Lower lobe of right lung (tissue), 2 donors: Measurements from ENCODE around the gene TMCC2. TPM values are rescaled to one million over a fixed set of nuclear protein-coding genes. Genes with fewer than 3 reads are reported as not detected.
A peak's percentile ranks its signal among the peaks of the same experiment; 100 is the strongest.

Source experiments
- ATAC-seq, 2 donors: fragments of 200-7000 bp; cut with Tn5 transposase; one replicate each; pipeline ENCODE4 v1.9.1; 2020 to 2022; ENCODE audit warnings: mild to moderate bottlenecking in 2 of 2, moderate library complexity in 2 of 2
- DNase-seq: peaks from one replicate; pipeline ENCODE4 v3.0.0-alpha.2; 2020
- H3K27ac ChIP-seq: fragments of 200-600 bp; one replicate; pipeline ENCODE4 v1.8.0; 2022
- H3K27me3 ChIP-seq: fragments of 200-600 bp; one replicate; pipeline ENCODE4 v1.8.0; 2022; ENCODE audit warnings: low read depth
- H3K36me3 ChIP-seq: fragments of 200-600 bp; one replicate; pipeline ENCODE4 v1.8.0; 2022; ENCODE audit warnings: mild to moderate bottlenecking
- H3K4me1 ChIP-seq: fragments of 200-600 bp; one replicate; pipeline ENCODE4 v1.8.0; 2022
- H3K4me3 ChIP-seq: fragments of 200-600 bp; one replicate; pipeline ENCODE4 v1.8.0; 2022; ENCODE audit warnings: mild to moderate bottlenecking
- H3K9me3 ChIP-seq: fragments of 200-600 bp; one replicate; pipeline ENCODE4 v1.8.0; 2022
- CTCF ChIP-seq: fragments of 200-600 bp; IDR thresholded peaks from one replicate; pipeline ENCODE4 v1.8.0; 2022; ENCODE audit warnings: antibody characterized with exemption, mild to moderate bottlenecking
- intact Hi-C: fragments of 100-400 bp; cut with DNase I; formaldehyde crosslinking; loops from one replicate; pipeline ENCODE4 v1.11.0; 2022
- total RNA-seq: library from RNA; stranded (reverse); fragmentation: NEBNext Ultra II Directional; extraction: Animal tissue kit (Norgen Biotek cat#: 25700); gene quantifications from one replicate; pipeline ENCODE4 v1.2.1, GENCODE V29; 2021
- donor health status: DM: no; HTN: yes; CAD: no; lungs with severe emphysema.

TMCC2 gene
- total RNA-seq, 1 donor from 2014 or later = 3.0 TPM

- H3K9me3 ChIP-seq = no peaks in the 10 kb centered on the region
- no peaks in the 10 kb centered on the region for H3K27me3 ChIP-seq
- peaks cover 37% of the 10 kb centered on the region for H3K4me1 ChIP-seq
- intact Hi-C loops = no loop called here
- H3K27ac ChIP-seq = no peak overlapping the region
- peak; percentile 91 for DNase-seq
- H3K36me3 ChIP-seq = peaks cover 14% of the 10 kb centered on the region
- no peak overlapping the region for H3K4me3 ChIP-seq
- TF ChIP-seq CTCF = peak; percentile 98
- ATAC-seq = peak; percentile 86 to 87
Measured at GRCh38 chr1:205273551-205273982, 45.8 kb downstream of the TMCC2 start.

DNA sequence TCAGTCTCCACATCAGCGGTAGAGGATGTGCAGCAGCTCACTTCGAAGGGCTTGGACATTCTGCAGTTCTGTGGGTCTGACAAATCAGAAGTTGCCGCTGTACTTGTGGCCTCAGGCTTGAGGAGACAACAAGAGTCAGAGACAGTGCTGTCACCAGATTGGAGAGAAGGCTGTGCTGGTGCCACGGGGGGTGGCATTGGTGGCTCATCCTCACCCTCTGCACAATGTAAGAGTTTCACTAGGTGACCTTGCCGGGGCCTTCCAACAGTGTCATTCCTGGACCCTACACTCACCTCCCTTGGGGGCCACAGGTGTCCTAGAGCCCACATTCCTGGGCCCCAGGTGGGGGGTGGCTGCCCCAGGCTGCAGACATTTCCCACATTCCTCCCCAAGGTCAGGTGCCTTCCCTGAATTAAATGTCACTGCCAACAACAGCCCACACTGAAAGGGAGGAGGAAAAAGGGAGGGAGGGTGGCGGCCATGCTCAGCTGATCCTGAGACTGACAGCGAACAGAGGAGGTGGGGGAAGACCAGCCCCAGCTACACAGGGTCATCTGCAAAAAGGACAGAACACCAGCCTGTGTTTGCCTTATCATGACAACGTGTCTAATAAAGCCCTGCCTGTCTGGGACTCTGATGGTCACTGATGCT, 46.4 kb downstream of the TMCC2 start:
- no peak for TF ChIP-seq CTCF
- ATAC-seq (peak in 1 of 2 donors; percentile 17), DNase-seq (no peak)
- no peaks in the 10 kb centered on the region for H3K9me3 ChIP-seq
- no peaks in the 10 kb centered on the region for H3K27me3 ChIP-seq
- H3K4me3 ChIP-seq = no peak overlapping the region
- H3K4me1 ChIP-seq = peaks cover 37% of the 10 kb centered on the region
- intact Hi-C loops = loop anchor here (2.0 kb wide), 1 partner anchor 51 kb away; no protein-coding TSS in a partner anchor
- H3K27ac ChIP-seq = peak overlapping the region; percentile 41
- H3K36me3 ChIP-seq = peaks cover 14% of the 10 kb centered on the region

DNA sequence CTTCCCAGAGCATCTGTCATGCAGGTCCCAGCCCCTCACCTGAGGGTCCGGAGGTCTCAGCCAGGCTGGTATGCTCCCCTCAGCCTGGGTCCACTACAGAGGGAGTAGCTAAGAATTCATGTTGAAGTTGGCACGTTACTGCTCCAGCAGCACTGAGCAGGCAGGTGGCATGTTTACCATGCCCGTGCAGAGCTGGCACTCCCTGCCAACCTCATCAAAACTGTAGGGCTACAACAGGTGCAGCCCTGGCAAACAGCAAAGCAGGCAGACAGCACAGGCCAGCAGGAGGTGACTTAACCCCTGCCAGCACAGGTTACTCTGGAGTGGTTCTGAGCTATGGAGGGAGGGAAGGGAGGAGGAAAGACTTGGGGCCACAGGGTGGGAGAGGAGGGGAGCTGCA, 47.4 kb downstream of the TMCC2 start:
- DNase-seq (peak; percentile 75), ATAC-seq (peak; percentile 78 to 83)
- H3K9me3 ChIP-seq = no peaks in the 10 kb centered on the region
- H3K27me3 ChIP-seq = no peaks in the 10 kb centered on the region
- H3K4me3 ChIP-seq = no peak overlapping the region
- H3K4me1 ChIP-seq = peaks cover 37% of the 10 kb centered on the region
- peak overlapping the region; percentile 41 for H3K27ac ChIP-seq
- intact Hi-C loops = loop anchor here (2.0 kb wide), 1 partner anchor 50 kb away; no protein-coding TSS in a partner anchor
- peaks cover 9% of the 10 kb centered on the region for H3K36me3 ChIP-seq
- no peak for TF ChIP-seq CTCF

GRCh38 chr1:205275916-205276688, 48.4 kb downstream of the TMCC2 start:
- H3K27me3 ChIP-seq = no peaks in the 10 kb centered on the region
- peaks cover 29% of the 10 kb centered on the region for H3K4me1 ChIP-seq
- H3K9me3 ChIP-seq = no peaks in the 10 kb centered on the region
- ATAC-seq (no peak), DNase-seq (no peak)
- H3K36me3 ChIP-seq = peaks cover 9% of the 10 kb centered on the region
- TF ChIP-seq CTCF = no peak
- intact Hi-C loops = loop anchor here (2.0 kb wide), 1 partner anchor 49 kb away; no protein-coding TSS in a partner anchor
- no peak overlapping the region for H3K27ac ChIP-seq
- no peak overlapping the region for H3K4me3 ChIP-seq

DNA sequence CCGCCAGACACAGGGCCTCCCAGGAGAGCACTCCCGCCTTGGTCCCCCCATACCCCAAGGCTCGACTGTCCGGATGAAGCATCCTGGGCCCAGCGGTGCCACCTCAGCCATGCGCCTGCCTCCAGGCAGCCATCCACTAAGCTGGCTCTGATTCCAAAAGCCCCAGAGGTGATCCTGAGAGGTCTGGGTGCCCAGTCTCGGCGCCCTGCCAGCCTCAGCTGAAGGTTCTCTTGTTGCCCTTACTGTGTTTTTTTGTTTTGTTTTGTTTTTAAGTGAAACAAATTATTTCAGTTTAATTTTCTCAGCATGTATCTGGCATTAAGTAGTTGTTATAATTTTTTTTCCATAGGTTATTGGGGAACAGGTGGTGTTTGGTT, 48.9 kb downstream of the TMCC2 start:
- Histone ChIP-seq H3K27ac (no peak overlapping the region), H3K4me3 (no peak overlapping the region), H3K4me1 (peaks cover 23% of the 10 kb centered on the region), H3K9me3 (no peaks in the 10 kb centered on the region), H3K36me3 (peaks cover 9% of the 10 kb centered on the region), H3K27me3 (no peaks in the 10 kb centered on the region)
- intact Hi-C loops = no loop called here
- DNase-seq (no peak), ATAC-seq (no peak)
- no peak for TF ChIP-seq CTCF
